HL-60 (cell line): ENCODE data around the gene ZC3H12D.

Experiments
- DNase-seq, 2 experiments: peaks; one replicate each; pipeline ENCODE4 v3.0.0-alpha.2; 2010 to 2020; ENCODE audit warnings: low read depth in 1 of 2, low spot score in 1 of 2
- H3K27ac ChIP-seq: fragments of 250-450 bp; sonication (Bioruptor Pico); replicated peaks from 2 replicates; pipeline ENCODE4 v1.5.1; 2020; ENCODE audit warnings: mild to moderate bottlenecking, moderate library complexity
- H3K27me3 ChIP-seq: fragments of 250-450 bp; sonication (Bioruptor Pico); 2 replicates; pipeline ENCODE4 v1.5.1; 2021; ENCODE audit warnings: mild to moderate bottlenecking, moderate library complexity; ENCODE audit not compliant: insufficient read depth, poor library complexity, severe bottlenecking
- H3K4me3 ChIP-seq: replicated peaks from 2 replicates; pipeline ENCODE4 v1.5.1; 2011; ENCODE audit warnings: mild to moderate bottlenecking, control low read depth, low read length; ENCODE audit not compliant: insufficient read depth
- CTCF ChIP-seq: IDR thresholded peaks from one replicate; pipeline ENCODE4 v1.5.1; 2011; ENCODE audit warnings: low read length, control low read depth, inconsistent platforms; ENCODE audit not compliant: insufficient read depth
- GABPA ChIP-seq: IDR thresholded peaks from 2 replicates; pipeline ENCODE4 v1.6.1; 2012; ENCODE audit warnings: low read depth
- POLR2AphosphoS5 ChIP-seq: IDR thresholded peaks from 2 replicates; pipeline ENCODE4 v1.6.1; 2012; ENCODE audit warnings: low read depth
- REST ChIP-seq: IDR thresholded peaks from 2 replicates; pipeline ENCODE4 v1.6.1; 2012; ENCODE audit warnings: low read depth; ENCODE audit not compliant: insufficient replicate concordance
- SPI1 ChIP-seq: IDR thresholded peaks from 2 replicates; pipeline ENCODE4 v1.6.1; 2012; ENCODE audit warnings: low read depth, mild to moderate bottlenecking, borderline replicate concordance

ZC3H12D gene

GRCh38 chr6:149503872-149504271 is 19.1 kb upstream of the ZC3H12D start:
- Histone ChIP-seq H3K27me3 (no peaks in the 10 kb centered on the region), H3K27ac (no peak overlapping the region), H3K4me3 (no peak overlapping the region)
- no peak for DNase-seq
- TF ChIP-seq SPI1: no peak
- no peak for TF ChIP-seq CTCF
- TF ChIP-seq GABPA: no peak
- no peak for TF ChIP-seq POLR2AphosphoS5
- TF ChIP-seq REST: no peak

- DNase-seq: no peak
- no peak overlapping the region for H3K4me3 ChIP-seq
- H3K27me3 ChIP-seq: no peaks in the 10 kb centered on the region
- TF ChIP-seq CTCF (no peak), POLR2AphosphoS5 (no peak), GABPA (no peak), REST (no peak), SPI1 (no peak)
- no peak overlapping the region for H3K27ac ChIP-seq
These were observed 18.5 kb upstream of the ZC3H12D start for GRCh38 chr6:149503276-149503675.

- H3K27ac ChIP-seq: no peak overlapping the region
- no peak for TF ChIP-seq CTCF
- TF ChIP-seq GABPA: no peak
- no peak for TF ChIP-seq REST
- no peak for TF ChIP-seq SPI1
- TF ChIP-seq POLR2AphosphoS5: no peak
- H3K27me3 ChIP-seq: no peaks in the 10 kb centered on the region
- DNase-seq: no peak
- no peak overlapping the region for H3K4me3 ChIP-seq
These were observed 17.0 kb upstream of the ZC3H12D start for GRCh38 chr6:149501768-149502167.
